AG04450 (cell line): ENCODE results near the gene EPB42. TPM values are rescaled to one million over a fixed set of nuclear protein-coding genes. Genes with fewer than 3 reads are reported as not detected.

ENCODE experiments used
- CTCF ChIA-PET: fragments of 300-600, 350-600 bp; formaldehyde crosslinking; extraction: SDS; loops from one replicate; lab custom pipeline; 2022; ENCODE audit warnings: antibody characterized with exemption, inconsistent platforms; lab: Charles Lee
- POLR2A ChIA-PET: fragments of 350-600 bp; formaldehyde crosslinking; extraction: SDS; loops from one replicate; lab custom pipeline; 2021; ENCODE audit warnings: antibody characterized with exemption, inconsistent platforms; lab: Yijun Ruan, JAX
- DNase-seq: peaks from one replicate; pipeline ENCODE4 v3.0.0-alpha.2; 2011; ENCODE audit warnings: low read depth, low spot score
- H3K27ac ChIP-seq: one replicate; pipeline ENCODE4 v1.5.1; 2012; ENCODE audit warnings: low read depth, low read length, control low read depth
- H3K27me3 ChIP-seq: one replicate; pipeline ENCODE4 v1.6.0; 2012; ENCODE audit warnings: low read length; ENCODE audit not compliant: control insufficient read depth, insufficient read depth
- H3K4me3 ChIP-seq: 2 replicates; pipeline ENCODE4 v1.5.1; 2011; ENCODE audit warnings: mild to moderate bottlenecking, low read depth, low read length, control low read depth
- H3K9me3 ChIP-seq: 2 replicates; pipeline ENCODE4 v1.5.1; 2012; ENCODE audit warnings: low read length; ENCODE audit not compliant: control insufficient read depth, insufficient read depth
- polyA plus RNA-seq: library from polyadenylated mRNA; depleted of rRNA; stranded (reverse); fragments of >200 nt; gene quantifications from 2 replicates; pipeline ENCODE4 v1.2.3, GENCODE V29; 2011
- TF ChIP-seq, protein P1 (sequence below): IDR thresholded peaks from 2 replicates; pipeline ENCODE4 v1.5.1; 2011; ENCODE audit warnings: low read depth, low read length, control low read depth, inconsistent platforms

Gene EPB42
- polyA plus RNA-seq, 1 experiment = not detected

DNA sequence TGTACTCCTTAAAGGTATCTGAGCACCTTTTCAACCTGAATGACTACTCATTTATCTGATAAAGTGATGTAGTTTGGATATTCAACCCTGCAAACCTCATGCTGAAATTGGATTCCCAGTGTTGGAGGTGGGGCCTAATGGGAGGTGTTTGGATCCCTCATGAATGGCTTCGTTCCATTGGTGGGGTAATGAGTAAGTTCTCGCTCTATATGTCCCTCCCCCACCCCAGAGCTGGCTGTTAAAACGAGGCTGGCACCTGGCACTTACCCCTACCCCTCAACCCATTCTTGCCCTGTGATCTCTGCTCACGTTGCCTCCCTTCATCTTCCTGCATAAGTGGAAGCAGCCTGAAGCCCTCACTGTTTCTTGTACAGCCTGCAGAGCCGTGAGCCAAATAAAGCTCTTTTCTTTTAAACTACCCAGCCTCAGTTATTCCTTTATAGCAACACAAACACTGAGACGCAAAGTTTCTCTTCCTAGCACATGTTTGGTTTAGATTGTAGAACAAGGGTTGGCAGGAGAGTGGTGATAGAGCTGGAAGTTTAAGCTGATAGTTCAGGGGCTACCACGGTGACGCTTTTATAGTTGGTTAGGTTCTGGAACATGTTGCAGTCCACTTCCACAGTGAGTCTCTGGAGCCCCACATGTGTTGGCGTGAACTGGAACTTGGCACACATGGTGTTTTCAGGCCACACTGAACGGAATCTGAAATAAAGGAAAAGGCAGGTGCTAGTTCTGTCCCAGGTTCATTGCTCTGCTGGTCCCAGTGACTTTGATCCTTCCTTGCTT lies 23.9 kb downstream of the EPB42 start:
- CTCF ChIA-PET = interaction anchor here (1.2 kb wide), 1 partner anchor 88 kb away, joined by 3 read pairs; no protein-coding TSS in a partner anchor
- H3K4me3 ChIP-seq = no peak overlapping the region
- no peak overlapping the region for H3K27ac ChIP-seq
- TF ChIP-seq, protein P1, sequence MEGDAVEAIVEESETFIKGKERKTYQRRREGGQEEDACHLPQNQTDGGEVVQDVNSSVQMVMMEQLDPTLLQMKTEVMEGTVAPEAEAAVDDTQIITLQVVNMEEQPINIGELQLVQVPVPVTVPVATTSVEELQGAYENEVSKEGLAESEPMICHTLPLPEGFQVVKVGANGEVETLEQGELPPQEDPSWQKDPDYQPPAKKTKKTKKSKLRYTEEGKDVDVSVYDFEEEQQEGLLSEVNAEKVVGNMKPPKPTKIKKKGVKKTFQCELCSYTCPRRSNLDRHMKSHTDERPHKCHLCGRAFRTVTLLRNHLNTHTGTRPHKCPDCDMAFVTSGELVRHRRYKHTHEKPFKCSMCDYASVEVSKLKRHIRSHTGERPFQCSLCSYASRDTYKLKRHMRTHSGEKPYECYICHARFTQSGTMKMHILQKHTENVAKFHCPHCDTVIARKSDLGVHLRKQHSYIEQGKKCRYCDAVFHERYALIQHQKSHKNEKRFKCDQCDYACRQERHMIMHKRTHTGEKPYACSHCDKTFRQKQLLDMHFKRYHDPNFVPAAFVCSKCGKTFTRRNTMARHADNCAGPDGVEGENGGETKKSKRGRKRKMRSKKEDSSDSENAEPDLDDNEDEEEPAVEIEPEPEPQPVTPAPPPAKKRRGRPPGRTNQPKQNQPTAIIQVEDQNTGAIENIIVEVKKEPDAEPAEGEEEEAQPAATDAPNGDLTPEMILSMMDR = no peak
- POLR2A ChIA-PET = no interaction called here
- H3K9me3 ChIP-seq = peaks cover 5% of the 10 kb centered on the region; the same call in 1 of the 2 replicates
- peaks cover 4% of the 10 kb centered on the region for H3K27me3 ChIP-seq
- no peak for DNase-seq

DNA sequence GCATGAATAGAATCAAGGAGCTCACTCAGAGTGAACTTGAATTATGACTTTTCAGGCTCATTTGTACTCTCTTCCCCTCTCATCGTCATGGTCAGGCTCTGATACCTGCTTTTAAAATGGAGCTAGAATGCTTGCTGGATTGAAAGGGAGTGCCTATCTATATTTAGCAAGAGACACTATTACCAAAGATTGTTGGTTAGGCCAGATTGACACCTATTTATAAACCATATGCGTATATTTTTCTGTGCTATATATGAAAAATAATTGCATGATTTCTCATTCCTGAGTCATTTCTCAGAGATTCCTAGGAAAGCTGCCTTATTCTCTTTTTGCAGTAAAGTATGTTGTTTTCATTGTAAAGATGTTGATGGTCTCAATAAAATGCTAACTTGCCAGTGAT lies 26.0 kb downstream of the EPB42 start:
- no peaks in the 10 kb centered on the region for H3K27me3 ChIP-seq
- no peak overlapping the region for H3K27ac ChIP-seq
- H3K4me3 ChIP-seq = no peak overlapping the region
- TF ChIP-seq, protein P1 = no peak
- H3K9me3 ChIP-seq = peaks cover 5% of the 10 kb centered on the region; the same call in 1 of the 2 replicates
- ChIA-PET CTCF (interaction anchor here (1.5 to 3.1 kb wide), 3 partner anchors 9 to 91 kb away, joined by 13 to 25 read pairs (median 18); no protein-coding TSS in a partner anchor), POLR2A (no interaction called here)
- DNase-seq = no peak

DNA sequence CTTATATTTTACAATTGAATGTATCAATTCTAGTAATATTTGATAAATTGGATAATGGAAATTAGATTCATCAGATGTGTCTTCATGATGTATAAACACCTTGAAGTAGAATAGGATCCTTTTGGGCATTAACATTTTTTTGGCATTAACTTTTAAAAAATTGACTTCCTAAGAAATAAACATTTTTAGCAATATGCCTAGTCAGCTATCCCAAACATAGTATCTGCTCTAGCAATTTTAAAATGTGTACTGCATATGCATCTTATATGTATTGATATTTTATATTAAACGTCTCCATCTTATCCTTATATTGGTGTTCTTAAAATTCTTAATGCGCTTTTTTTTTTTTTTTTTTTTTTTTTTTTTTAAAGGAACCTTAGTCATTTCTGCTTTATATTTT lies 27.1 kb downstream of the EPB42 start:
- Histone ChIP-seq H3K9me3 (peaks cover 2% of the 10 kb centered on the region; the same call in 1 of the 2 replicates), H3K27me3 (no peaks in the 10 kb centered on the region), H3K27ac (no peak overlapping the region), H3K4me3 (no peak overlapping the region)
- DNase-seq = no peak
- CTCF ChIA-PET = interaction anchor here (2.3 to 3.1 kb wide), 3 partner anchors 10 to 92 kb away, joined by 18 to 25 read pairs (median 21); no protein-coding TSS in a partner anchor
- TF ChIP-seq, protein P1 = no peak
- POLR2A ChIA-PET = no interaction called here

DNA sequence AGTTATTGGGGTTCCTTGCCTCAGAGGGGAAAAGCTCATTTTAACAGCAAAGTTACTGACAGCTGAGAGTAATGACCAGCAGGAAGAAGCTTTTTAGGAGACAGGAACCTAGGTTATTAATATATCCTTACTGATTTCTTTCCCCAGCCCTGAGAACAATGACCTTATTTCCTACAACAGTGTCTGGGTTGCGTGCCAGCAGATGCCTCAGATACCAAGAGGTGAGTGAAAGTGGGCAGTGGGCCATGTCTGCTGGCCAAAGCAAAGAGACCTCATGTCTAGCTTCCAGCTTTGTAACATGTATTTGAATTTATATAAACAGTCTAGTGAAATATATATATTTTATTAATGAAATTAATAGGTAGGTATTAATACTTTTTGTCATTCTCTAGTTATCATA lies 30.6 kb downstream of the EPB42 start:
- Histone ChIP-seq H3K27me3 (no peaks in the 10 kb centered on the region), H3K9me3 (no peaks in the 10 kb centered on the region; the same call in 1 of the 2 replicates), H3K27ac (no peak overlapping the region), H3K4me3 (no peak overlapping the region)
- ChIA-PET CTCF (interaction anchor here (1.2 to 1.8 kb wide), 2 partner anchors 13 to 96 kb away, joined by 5 to 14 read pairs; no protein-coding TSS in a partner anchor), POLR2A (no interaction called here)
- TF ChIP-seq, protein P1 = no peak
- DNase-seq = no peak

DNA sequence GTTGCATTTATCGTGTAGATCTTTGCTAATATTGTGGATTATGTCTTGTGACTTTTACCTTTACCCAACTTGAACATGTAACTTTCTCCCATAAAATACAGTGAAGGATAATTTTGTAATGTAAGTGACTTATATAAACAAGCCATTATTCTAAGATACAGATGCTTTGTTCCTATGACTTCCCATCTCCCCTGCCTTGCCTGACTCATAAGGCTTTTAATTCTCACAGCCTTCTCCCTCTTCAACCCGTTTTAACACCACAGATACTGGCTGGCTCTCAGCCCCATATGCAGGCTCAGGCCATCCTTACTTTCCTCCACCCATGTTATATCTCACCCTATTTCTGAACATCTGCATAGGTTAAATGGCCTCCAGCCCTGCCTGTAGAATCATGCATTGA lies 31.5 kb downstream of the EPB42 start:
- H3K27ac ChIP-seq = no peak overlapping the region
- H3K4me3 ChIP-seq = no peak overlapping the region
- TF ChIP-seq, protein P1 = no peak
- H3K9me3 ChIP-seq = no peaks in the 10 kb centered on the region; the same call in 1 of the 2 replicates
- H3K27me3 ChIP-seq = no peaks in the 10 kb centered on the region
- no peak for DNase-seq
- ChIA-PET POLR2A (no interaction called here), CTCF (interaction anchor here (1.3 kb wide), 1 partner anchor 96 kb away, joined by 13 read pairs; no protein-coding TSS in a partner anchor)
